Measurements from ENCODE around the gene SWSAP1.

- TF ChIP-seq SP1 (IDR thresholded peaks at IDR 0.05; ENCODE audit: low read depth, low read length) (no peak), MAFK (IDR thresholded peaks at IDR 0.05; ENCODE audit: low read depth, low read length) (no peak), EP300 (IDR thresholded peaks at IDR 0.05; ENCODE audit: borderline replicate concordance in 1 of 2, low read depth in 2 of 2, low read length in 2 of 2) (no peak), ATF2 (IDR thresholded peaks at IDR 0.05; ENCODE audit: low read length) (no peak), ASH2L (IDR thresholded peaks at IDR 0.05; ENCODE audit: low read length) (no peak)
Measured at GRCh38 chr19:11356074-11356397, 18.4 kb upstream of the SWSAP1 start.
